ENCODE results near the gene DIAPH3. TPM values are rescaled to one million over a fixed set of nuclear protein-coding genes. Genes with fewer than 3 reads are reported as not detected.

Gene DIAPH3
- total and polyA plus RNA-seq, 10 donors, result 0.07 to 4.1 (median 1.4) TPM

GRCh38 chr13:60121337-60121687 lies 42.4 kb downstream of the DIAPH3 start:
- intact Hi-C loops (cut with DNase I; ENCODE audit: low total_unique reads), result no loop called here
- 84 to 92% (median 86%) methylated on average over 3 of the region's 3 CpGs for WGBS, 5 donors
- no peak for DNase-seq
- H3K4me1 ChIP-seq, result no peaks in the 10 kb centered on the region
- H3K27me3 ChIP-seq (replicated peaks in 1 of 7), result no peaks in the 10 kb centered on the region
- H3K27ac ChIP-seq, result no peak overlapping the region
- H3K36me3 ChIP-seq, result no peaks in the 10 kb centered on the region
- H3K4me3 ChIP-seq, result no peak overlapping the region
- peaks cover 0 to 10% (median 8%) of the 10 kb centered on the region in 8 donors for H3K9me3 ChIP-seq
- TF ChIP-seq POLR2A (IDR thresholded peaks at IDR 0.05) (no peak), CTCF (IDR thresholded peaks at IDR 0.05 in 8 of 11, conservative IDR thresholded peaks at IDR 0.05 in 3 of 11) (no peak), POLR2AphosphoS5 (IDR thresholded peaks at IDR 0.05) (no peak)

- Histone ChIP-seq H3K4me3 (no peak overlapping the region), H3K36me3 (no peaks in the 10 kb centered on the region), H3K4me1 (no peaks in the 10 kb centered on the region), H3K9me3 (peaks cover 0 to 5% (median 3%) of the 10 kb centered on the region in 8 donors), H3K27me3 (replicated peaks in 1 of 7) (no peaks in the 10 kb centered on the region), H3K27ac (no peak overlapping the region)
- WGBS, 5 donors, result 93 to 95% (median 95%) methylated on average over 6 of the region's 6 CpGs
- DNase-seq, result no peak
- TF ChIP-seq POLR2AphosphoS5 (IDR thresholded peaks at IDR 0.05), result no peak
- intact Hi-C loops (cut with DNase I; ENCODE audit: low total_unique reads), result no loop called here
Measured at GRCh38 chr13:60120617-60121336, 43.0 kb downstream of the DIAPH3 start.

GRCh38 chr13:60118696-60119400 lies 44.9 kb downstream of the DIAPH3 start:
- no peak for DNase-seq
- Histone ChIP-seq H3K9me3 (peaks cover 0 to 16% (median 5%) of the 10 kb centered on the region in 8 donors), H3K27ac (no peak overlapping the region), H3K27me3 (replicated peaks in 1 of 7) (no peaks in the 10 kb centered on the region), H3K4me1 (no peaks in the 10 kb centered on the region), H3K36me3 (no peaks in the 10 kb centered on the region), H3K4me3 (no peak overlapping the region)
- intact Hi-C loops (cut with DNase I; ENCODE audit: low total_unique reads), result no loop called here
- 93 to 98% (median 95%) methylated on average over 5 of the region's 5 CpGs for WGBS, 5 donors
- TF ChIP-seq POLR2AphosphoS5 (IDR thresholded peaks at IDR 0.05) (no peak), POLR2A (IDR thresholded peaks at IDR 0.05) (no peak), CTCF (IDR thresholded peaks at IDR 0.05 in 8 of 11, conservative IDR thresholded peaks at IDR 0.05 in 3 of 11) (no peak)

GRCh38 chr13:60114499-60115028 lies 49.2 kb downstream of the DIAPH3 start:
- no peak for DNase-seq
- H3K9me3 ChIP-seq, result peaks cover 0 to 20% (median 9%) of the 10 kb centered on the region in 8 donors
- 91 to 97% (median 97%) methylated on average over 1 of the region's 1 CpG for WGBS, 5 donors
- TF ChIP-seq POLR2AphosphoS5 (IDR thresholded peaks at IDR 0.05), result no peak
- no peak for TF ChIP-seq POLR2A (IDR thresholded peaks at IDR 0.05)
- TF ChIP-seq CTCF (IDR thresholded peaks at IDR 0.05 in 8 of 11, conservative IDR thresholded peaks at IDR 0.05 in 3 of 11), result no peak
- H3K4me1 ChIP-seq, result no peaks in the 10 kb centered on the region
- H3K27me3 ChIP-seq (replicated peaks in 1 of 7), result no peaks in the 10 kb centered on the region
- H3K27ac ChIP-seq, result no peak overlapping the region
- no peak overlapping the region for H3K4me3 ChIP-seq
- intact Hi-C loops (cut with DNase I; ENCODE audit: low total_unique reads), result no loop called here
- H3K36me3 ChIP-seq, result no peaks in the 10 kb centered on the region

All from spleen (tissue), 11 donors.